Measurements from ENCODE around the gene COMMD1.
A peak's percentile ranks its signal among the peaks of the same experiment; 100 is the strongest.
"Not testable (repeated sequence)": the region's sequence is repeated elsewhere in the genome, so short reads cannot be mapped to it uniquely, and the experiment has no call there.

Gene COMMD1

DNA sequence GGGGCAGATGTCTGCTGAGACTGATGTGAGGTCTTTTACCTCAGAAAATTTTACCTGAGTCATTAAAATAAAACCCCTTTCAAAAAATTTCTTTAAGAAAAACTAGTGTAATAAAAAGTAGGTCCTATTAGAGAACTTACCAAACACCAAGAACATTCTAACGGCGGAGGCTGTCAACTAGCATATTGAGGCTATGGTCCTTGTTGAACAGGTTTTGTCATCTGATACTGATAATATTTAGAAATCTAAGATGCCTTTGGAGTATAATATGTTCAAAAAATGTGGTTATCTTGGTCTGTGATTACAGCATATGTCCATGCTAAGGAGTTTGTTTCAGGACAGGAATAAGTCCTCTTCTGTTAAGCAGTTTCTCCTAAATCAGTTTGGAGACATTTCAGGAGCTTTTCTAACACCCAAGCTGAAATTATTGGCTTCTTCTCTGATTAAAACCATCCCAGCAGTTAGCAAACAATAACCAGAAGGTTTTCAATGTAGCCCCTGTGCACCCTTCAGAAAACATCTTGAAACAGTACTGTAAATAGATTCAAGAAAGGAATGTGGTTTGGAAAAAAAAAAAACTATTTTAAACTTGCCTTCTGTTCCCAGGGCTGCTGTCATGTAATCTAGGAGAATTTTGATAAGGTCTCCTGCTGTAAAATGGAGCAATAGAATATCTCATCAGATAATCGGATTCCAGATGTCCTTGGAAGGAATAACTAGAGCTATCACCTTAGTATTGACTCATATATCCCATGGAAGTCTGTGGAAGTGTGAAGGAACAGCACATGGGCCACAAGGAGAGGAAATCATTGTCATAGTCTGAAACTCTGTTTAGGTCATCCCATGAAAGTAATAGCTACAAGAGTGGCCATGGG is 231.7 kb downstream of the COMMD1 start:
- no peak for DNase-seq

DNA sequence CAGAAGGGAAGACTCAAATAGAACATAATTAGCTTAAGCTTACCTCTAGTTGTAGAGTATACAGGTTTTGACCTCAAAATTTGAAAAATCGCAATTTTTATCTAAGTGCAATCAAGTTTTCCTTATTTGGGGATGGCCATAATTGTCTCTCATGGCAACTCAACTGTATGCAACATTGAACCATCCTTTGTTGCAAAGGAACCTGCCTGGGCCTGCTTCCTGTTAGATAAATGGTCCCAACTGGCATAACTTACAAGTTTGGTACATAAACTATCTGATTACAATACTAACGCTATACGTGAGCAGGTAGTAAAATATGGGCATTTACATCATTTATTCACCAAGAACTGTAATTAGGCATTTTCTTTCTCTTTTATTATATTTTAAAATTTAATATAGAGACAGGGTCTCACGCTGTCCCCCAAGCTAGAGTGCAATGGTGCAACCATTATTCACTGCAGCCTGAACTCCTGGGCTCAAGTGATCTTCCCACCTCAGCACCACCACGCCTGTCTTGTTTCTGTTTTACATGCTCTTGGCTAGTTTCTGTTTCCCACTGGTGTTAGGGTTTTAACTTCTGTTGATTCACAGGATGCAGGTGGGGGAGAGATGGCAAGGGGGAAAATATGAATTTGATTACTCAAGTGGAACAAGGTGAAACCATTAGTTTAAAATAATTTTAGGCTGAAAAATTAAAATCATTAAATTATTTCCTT is 235.1 kb downstream of the COMMD1 start:
- no peak for DNase-seq

- no peak for DNase-seq
Measured at GRCh38 chr2:62141142-62141740, 235.8 kb downstream of the COMMD1 start.

DNA sequence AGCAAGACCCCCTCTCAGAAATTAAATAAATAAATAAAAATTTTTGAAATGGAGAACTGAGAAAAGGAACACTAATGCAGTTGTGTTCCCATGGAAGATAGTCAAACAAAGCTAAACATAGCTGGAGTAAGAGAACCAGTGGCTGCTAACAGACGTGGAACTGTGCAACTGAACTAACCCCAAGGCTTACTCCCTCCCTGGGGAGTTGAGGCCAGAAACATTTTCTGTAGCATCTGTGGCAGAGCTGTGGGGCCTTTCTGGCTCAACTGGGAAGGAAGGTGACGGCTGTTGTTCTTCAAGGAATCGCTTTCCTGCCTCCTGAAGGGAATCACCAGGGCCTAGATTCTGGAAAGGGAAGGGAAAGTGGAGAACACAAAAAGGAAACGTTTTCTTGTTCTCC is 236.6 kb downstream of the COMMD1 start:
- no peak for DNase-seq

DNA sequence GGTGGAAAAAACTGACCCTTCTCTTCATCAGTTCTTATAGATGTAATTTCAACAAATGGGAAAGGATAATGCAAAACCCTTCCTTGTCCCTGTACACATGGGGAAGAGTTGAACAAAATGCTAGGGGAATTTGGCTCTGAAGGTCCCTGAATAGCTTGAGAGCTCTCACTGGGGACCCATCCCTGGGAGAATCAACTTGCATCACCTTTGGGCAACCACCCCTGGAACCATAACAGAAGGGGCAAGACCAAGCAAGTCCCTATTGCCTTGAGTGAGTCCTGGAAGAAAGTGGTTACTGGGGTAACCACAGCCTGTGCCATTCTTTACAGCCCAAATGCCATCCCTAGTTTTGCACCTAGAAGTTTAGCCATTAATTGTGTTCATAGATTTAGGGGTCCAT is 238.2 kb downstream of the COMMD1 start:
- DNase-seq, result no peak

- DNase-seq, result no peak
Measured at GRCh38 chr2:62144689-62145477, 239.4 kb downstream of the COMMD1 start.

DNA sequence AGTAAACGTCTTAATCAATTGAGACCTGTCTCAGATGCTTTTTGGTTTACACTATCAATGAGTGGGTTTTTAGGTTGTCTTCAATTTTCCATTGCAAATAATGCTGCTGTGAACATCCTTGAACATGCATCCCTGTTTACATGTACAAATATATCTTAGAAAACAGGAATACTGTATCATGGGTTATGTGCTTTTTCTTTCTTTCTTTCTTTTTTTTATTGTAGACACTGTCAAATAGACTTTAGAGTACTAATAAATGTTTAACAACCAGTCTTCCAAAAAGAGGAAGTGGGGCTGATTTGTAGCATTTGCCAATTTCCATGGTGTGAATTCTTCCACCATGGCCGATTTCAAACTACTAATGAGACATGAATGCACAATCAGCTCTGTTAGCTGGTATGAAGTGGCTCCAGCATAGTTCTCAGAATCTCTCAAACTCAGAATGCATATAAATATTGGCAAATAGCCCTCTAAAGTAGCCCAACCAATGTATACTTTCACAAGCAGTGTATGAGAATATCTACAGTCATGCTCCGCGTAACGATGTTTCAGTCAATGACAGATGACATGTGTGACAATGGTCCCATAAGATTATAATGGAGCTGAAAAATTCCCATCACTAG is 240.1 kb downstream of the COMMD1 start:
- DNase-seq, result no peak

DNA sequence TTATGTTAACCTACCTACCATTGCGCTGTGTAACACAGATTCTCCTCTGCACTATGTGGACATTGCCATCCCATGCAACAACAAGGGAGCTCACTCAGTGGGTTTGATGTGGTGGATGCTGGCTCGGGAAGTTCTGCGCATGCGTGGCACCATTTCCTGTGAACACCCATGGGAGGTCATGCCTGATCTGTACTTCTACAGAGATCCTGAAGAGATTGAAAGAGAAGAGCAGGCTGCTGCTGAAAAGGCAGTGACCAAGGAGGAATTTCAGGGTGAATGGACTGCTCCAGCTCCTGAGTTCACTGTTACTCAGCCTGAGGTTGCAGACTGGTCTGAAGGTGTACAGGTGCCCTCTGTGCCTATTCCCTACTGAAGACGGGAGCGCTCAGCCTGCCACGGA is 241.3 kb downstream of the COMMD1 start:
- DNase-seq, result not testable (repeated sequence)

DNA sequence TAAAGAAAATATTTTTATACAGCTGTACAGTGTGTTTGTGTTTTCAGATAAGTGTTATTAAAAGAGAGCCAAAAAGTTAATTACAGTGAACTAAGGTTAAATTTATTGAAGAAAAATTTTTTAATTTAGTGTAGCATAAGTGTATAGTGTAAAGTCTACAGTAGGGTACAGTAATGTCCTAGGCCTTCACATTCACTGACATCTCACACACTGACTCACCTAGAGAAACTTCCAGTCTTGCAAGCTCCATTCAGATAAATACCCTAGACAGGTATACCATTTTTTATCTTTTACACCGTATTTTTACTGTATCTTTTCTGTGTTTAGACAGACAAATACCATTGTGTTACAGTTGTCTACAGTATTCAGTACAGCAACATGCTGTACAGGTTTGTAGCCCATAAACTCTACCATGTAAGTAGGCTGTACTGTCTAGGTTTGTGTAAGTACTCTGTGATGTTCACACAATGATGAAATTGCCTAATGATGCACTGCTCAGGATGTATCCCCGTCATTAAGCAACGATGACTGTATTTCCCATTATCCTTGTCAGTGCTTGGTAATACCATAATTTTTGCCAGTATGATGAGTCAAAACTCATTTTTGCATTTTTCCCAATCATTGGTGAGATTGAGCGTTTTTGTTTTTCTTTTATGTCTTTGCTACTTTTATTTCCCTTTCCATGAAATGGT is 242.3 kb downstream of the COMMD1 start:
- DNase-seq, result no peak

DNA sequence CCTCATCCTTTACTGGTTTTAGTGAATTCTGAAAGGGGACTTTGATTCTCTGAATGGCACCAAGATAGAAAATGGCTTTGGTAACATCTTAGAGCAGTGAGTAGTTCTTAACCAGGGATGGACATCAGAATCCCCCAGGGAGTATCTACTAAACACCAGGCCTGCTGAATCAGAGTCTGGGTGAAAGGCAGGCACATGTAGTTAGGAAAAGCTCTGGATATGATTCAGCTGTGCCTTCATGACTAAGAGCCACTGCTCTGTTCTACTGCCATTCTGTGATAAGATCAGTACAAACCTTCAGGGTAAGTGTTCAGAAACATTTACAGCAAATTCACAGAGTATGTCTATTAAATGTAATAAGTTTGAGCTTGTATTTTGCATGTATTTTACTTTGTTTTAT is 244.2 kb downstream of the COMMD1 start:
- peak in 2 of 56 donors; percentile 1 to 18 for DNase-seq

GRCh38 chr2:62150597-62151305 is 245.3 kb downstream of the COMMD1 start:
- no peak for DNase-seq

- DNase-seq, result peak in 2 of 56 donors; percentile 3 to 7
Measured at GRCh38 chr2:62151306-62151638, 245.8 kb downstream of the COMMD1 start.

- no peak for DNase-seq
Measured at GRCh38 chr2:62152000-62152399, 246.5 kb downstream of the COMMD1 start.

DNA sequence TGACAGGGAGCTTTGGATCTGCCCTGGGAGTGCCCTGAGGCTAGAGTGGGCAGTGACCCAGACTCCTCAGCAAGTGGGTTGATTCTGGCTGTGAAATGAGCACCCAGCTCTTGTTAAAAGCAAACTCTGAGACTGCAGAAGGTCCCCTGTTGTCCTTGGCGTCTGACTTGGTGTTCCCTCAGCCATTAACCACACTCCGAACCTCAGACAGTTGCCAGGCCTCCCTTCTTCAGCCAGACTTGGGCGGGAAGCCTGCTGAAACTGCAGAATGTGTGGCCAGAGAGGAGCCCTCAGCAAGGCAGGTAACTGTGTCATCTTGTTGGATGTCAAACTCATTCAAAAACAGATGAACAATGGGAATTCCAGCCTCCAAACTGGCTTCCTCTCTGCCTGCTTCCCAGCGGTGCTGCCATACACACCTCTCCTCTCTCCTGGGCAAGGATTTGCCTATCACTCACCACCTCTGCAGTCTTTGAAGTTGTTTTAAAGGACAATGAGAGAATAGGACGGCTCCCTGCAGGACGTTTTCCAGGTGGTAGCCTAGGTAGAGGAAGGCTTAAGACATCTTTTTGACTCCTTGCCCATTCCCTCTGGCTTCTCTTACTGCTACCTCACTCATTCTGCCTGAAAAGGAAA is 251.5 kb downstream of the COMMD1 start:
- DNase-seq, result no peak

- DNase-seq, result peak in 5 of 56 donors; percentile 2 to 19 (median 3)
Measured at GRCh38 chr2:62158444-62159121, 253.1 kb downstream of the COMMD1 start.

DNA sequence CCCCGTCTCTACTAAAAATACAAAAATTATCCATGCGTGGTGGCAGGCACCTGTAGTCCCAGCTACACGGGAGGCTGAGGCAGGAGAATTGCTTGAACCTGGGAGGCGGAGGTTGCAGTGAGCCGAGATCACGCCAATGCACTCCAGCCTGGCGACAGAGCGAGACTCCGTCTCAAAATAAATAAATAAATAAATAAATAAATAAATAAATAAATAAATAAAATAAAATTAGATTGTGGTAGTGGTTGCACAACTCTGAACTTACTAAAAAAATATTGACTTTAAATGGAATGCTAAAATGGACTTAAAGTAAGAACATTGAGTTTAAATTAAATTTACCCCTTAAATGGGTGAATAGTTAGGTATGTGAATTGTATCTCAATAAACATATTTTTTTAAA is 255.2 kb downstream of the COMMD1 start:
- not testable (repeated sequence) for DNase-seq

GRCh38 chr2:62163106-62163831 is 257.8 kb downstream of the COMMD1 start:
- DNase-seq, result no peak

DNA sequence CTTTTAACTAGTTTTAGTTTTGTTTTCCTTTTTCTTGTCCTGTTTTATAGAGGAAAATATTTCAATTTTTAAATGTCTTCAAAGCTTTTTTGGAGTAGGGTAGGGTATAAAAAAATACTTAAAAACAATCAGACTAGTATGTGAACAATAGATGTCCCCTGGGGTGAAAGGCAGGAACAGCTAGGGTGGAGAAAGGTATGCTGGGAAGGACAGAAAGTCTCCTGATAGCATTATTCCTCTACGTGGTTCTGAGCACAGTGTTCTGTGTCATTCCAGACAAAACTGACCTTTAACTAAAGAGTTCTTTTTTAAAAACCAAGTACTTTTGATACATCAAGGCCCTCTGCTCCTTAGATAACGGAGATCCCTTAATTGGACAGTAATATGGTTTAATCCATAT is 258.4 kb downstream of the COMMD1 start:
- DNase-seq, result no peak

Data from nucleus accumbens (tissue), 56 donors.